GM23248 (cell line): ENCODE results near the gene SEMA3C. TPM values are rescaled to one million over a fixed set of nuclear protein-coding genes. Genes with fewer than 3 reads are reported as not detected.
A peak's percentile ranks its signal among the peaks of the same experiment; 100 is the strongest.

Experiments used
- DNase-seq: peaks from one replicate; pipeline ENCODE4 v3.0.0-alpha.2; 2015
- H2AFZ ChIP-seq: fragments of 200-600 bp; sonication (generic); 2 replicates; pipeline ENCODE4 v1.6.1; 2016; ENCODE audit warnings: antibody characterized with exemption
- H3F3A ChIP-seq: fragments of 200-600 bp; sonication (generic); 2 replicates; pipeline ENCODE4 v1.6.1; 2016; ENCODE audit warnings: mild to moderate bottlenecking, antibody characterized with exemption, mixed run types; ENCODE audit not compliant: insufficient read depth
- H3K27ac ChIP-seq: fragments of 200-600 bp; sonication (generic); 2 replicates; pipeline ENCODE4 v1.5.1; 2016; ENCODE audit warnings: mild to moderate bottlenecking
- H3K27me3 ChIP-seq: fragments of 200-600 bp; sonication (generic); replicated peaks from 2 replicates; pipeline ENCODE4 v1.6.1; 2016; ENCODE audit warnings: mild to moderate bottlenecking; ENCODE audit not compliant: insufficient read depth
- H3K36me3 ChIP-seq: fragments of 200-600 bp; sonication (generic); 2 replicates; pipeline ENCODE4 v1.6.1; 2016; ENCODE audit warnings: low read depth, mild to moderate bottlenecking
- H3K4me1 ChIP-seq: fragments of 200-600 bp; sonication (generic); 2 replicates; pipeline ENCODE4 v1.6.1; 2016; ENCODE audit warnings: mild to moderate bottlenecking; ENCODE audit not compliant: insufficient read depth
- H3K4me2 ChIP-seq: fragments of 200-600 bp; sonication (generic); one replicate; pipeline ENCODE4 v1.6.1; 2016; ENCODE audit warnings: mild to moderate bottlenecking; ENCODE audit not compliant: unreplicated experiment
- H3K4me3 ChIP-seq: fragments of 200-600 bp; sonication (generic); 2 replicates; pipeline ENCODE4 v1.5.1; 2016; ENCODE audit warnings: mild to moderate bottlenecking
- H3K79me2 ChIP-seq: fragments of 200-600 bp; sonication (generic); 2 replicates; pipeline ENCODE4 v1.6.1; 2016; ENCODE audit warnings: mild to moderate bottlenecking; ENCODE audit not compliant: insufficient read depth
- H3K9ac ChIP-seq: fragments of 200-600 bp; sonication (generic); 2 replicates; pipeline ENCODE4 v1.6.1; 2016; ENCODE audit warnings: mild to moderate bottlenecking
- H3K9me2 ChIP-seq: fragments of 200-600 bp; sonication (generic); 2 replicates; pipeline ENCODE4 v1.6.1; 2016; ENCODE audit warnings: mixed run types, mild to moderate bottlenecking, moderate library complexity; ENCODE audit not compliant: insufficient read depth
- H3K9me3 ChIP-seq: fragments of 200-600 bp; sonication (generic); one replicate; pipeline ENCODE4 v1.6.1; 2017; ENCODE audit warnings: low read depth
- H4K20me1 ChIP-seq: fragments of 200-600 bp; sonication (generic); 2 replicates; pipeline ENCODE4 v1.6.0; 2016; ENCODE audit not compliant: insufficient read depth
- EZH2 ChIP-seq: fragments of 200-600 bp; sonication (generic); IDR thresholded peaks from 2 replicates; pipeline ENCODE4 v1.6.1; 2018; ENCODE audit warnings: antibody characterized with exemption, mild to moderate bottlenecking; ENCODE audit not compliant: insufficient read depth, poor library complexity, severe bottlenecking
- EZH2phosphoT487 ChIP-seq: fragments of 200-600 bp; sonication (generic); IDR thresholded peaks from 2 replicates; pipeline ENCODE4 v1.6.1; 2018; ENCODE audit warnings: antibody characterized with exemption, moderate library complexity, mild to moderate bottlenecking, low read depth; ENCODE audit not compliant: insufficient read depth
- WGBS, 2 experiments: methylation state at CpG; one replicate each; pipeline ENCODE4 v1.1.6; 2015 to 2017; ENCODE audit warnings: low lambda C conversion rate in 2 of 2, low coverage in 1 of 2; ENCODE audit errors: missing lambda C conversion rate in 2 of 2; 5-methylcytosine and 5-hydroxymethylcytosine counted together
- in situ Hi-C: fragments of 300-500 bp; cut with MboI; formaldehyde crosslinking; loops from 2 replicates; pipeline ENCODE4 v1.15.0; 2020
- polyA plus RNA-seq: library from polyadenylated mRNA; unstranded; fragments of >200 nt; fragmentation: Nextera tagmentation; extraction: Ambion mirVana; gene quantifications from 2 replicates; pipeline ENCODE4 v1.2.1, GENCODE V29; 2016
- total RNA-seq: library from RNA; depleted of rRNA; stranded (reverse); fragments of >200 nt; shearing (Covaris generic); gene quantifications from 2 replicates; pipeline ENCODE4 v1.2.3, GENCODE V29; 2014

Gene SEMA3C
- total and polyA plus RNA-seq, 2 experiments from 2014 or later, result 316 to 612 TPM

GRCh38 chr7:80818181-80818580, 100.7 kb downstream of the SEMA3C start:
- Histone ChIP-seq H3K9me3 (no peaks in the 10 kb centered on the region), H3K27me3 (no peaks in the 10 kb centered on the region), H3K4me1 (0 out of 2 replicates have a peak, but pooled peaks cover 4% of the 10 kb centered on the region), H3K9me2 (no peaks in the 10 kb centered on the region; the same call in 1 of the 2 replicates), H3K4me3 (no peak overlapping the region), H3K4me2 (no peak overlapping the region), H3F3A (peaks cover 46% of the 10 kb centered on the region), H4K20me1 (no peaks in the 10 kb centered on the region), H2AFZ (no peak overlapping the region), H3K36me3 (peaks cover 73% of the 10 kb centered on the region), H3K79me2 (peaks cover 58% of the 10 kb centered on the region), H3K9ac (no peak overlapping the region), H3K27ac (no peak overlapping the region)
- in situ Hi-C loops, result no loop called here
- no peak for TF ChIP-seq EZH2phosphoT487
- DNase-seq, result no peak
- 97 to 98% methylated on average over 5 of the region's 5 CpGs for WGBS, 2 experiments

GRCh38 chr7:80816806-80817205, 102.0 kb downstream of the SEMA3C start:
- Histone ChIP-seq H3K4me1 (0 out of 2 replicates have a peak, but pooled peaks cover under 1% of the 10 kb centered on the region), H3K9me2 (no peaks in the 10 kb centered on the region; the same call in 1 of the 2 replicates), H3K79me2 (peaks cover 51% of the 10 kb centered on the region), H3K27me3 (no peaks in the 10 kb centered on the region), H3K9ac (no peak overlapping the region), H3F3A (peaks cover 47% of the 10 kb centered on the region), H3K4me2 (no peak overlapping the region), H4K20me1 (no peaks in the 10 kb centered on the region), H3K36me3 (peaks cover 67% of the 10 kb centered on the region), H3K4me3 (no peak overlapping the region), H2AFZ (no peak overlapping the region), H3K9me3 (no peaks in the 10 kb centered on the region), H3K27ac (no peak overlapping the region)
- TF ChIP-seq EZH2phosphoT487, result no peak
- no peak for DNase-seq
- WGBS, 2 experiments, result 40 to 50% methylated on average over 2 of the region's 2 CpGs
- in situ Hi-C loops, result no loop called here

DNA sequence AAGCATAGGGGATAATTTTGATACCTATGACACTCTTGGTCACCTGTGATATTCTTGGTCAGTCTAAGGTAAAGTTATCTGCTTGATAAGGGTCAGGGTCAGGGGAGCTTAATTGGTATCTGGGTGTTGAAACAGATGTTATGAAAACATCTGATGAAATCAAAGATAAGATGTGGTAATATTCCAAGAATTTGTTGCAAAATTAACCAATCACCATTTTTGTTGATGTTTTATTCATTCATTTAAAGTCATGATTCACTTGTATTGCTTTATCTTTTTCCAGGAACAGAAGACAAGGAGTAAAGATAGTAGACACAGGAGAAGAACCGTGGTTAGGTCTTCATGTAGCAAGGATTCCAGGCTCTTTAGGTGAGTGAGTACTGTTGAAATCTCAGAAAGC, 103.1 kb downstream of the SEMA3C start:
- WGBS, 2 experiments, result 58 to 68% methylated on average over 1 of the region's 1 CpG
- DNase-seq, result no peak
- no peaks in the 10 kb centered on the region for H3K27me3 ChIP-seq
- in situ Hi-C loops, result no loop called here
- no peak overlapping the region for H3K4me2 ChIP-seq
- H3K27ac ChIP-seq, result peak overlapping the region; percentile 4; the same call in 1 of the 2 replicates
- TF ChIP-seq EZH2phosphoT487 (no peak), EZH2 (no peak)
- H3K4me1 ChIP-seq, result no peaks in the 10 kb centered on the region
- no peaks in the 10 kb centered on the region for H4K20me1 ChIP-seq
- H3K79me2 ChIP-seq, result peaks cover 43% of the 10 kb centered on the region
- H3K4me3 ChIP-seq, result no peak overlapping the region
- no peak overlapping the region for H3K9ac ChIP-seq
- no peaks in the 10 kb centered on the region for H3K9me3 ChIP-seq
- H2AFZ ChIP-seq, result no peak overlapping the region
- H3K9me2 ChIP-seq, result no peaks in the 10 kb centered on the region; the same call in 1 of the 2 replicates
- H3F3A ChIP-seq, result peaks cover 58% of the 10 kb centered on the region
- peaks cover 69% of the 10 kb centered on the region for H3K36me3 ChIP-seq

- no peak for TF ChIP-seq EZH2
- TF ChIP-seq EZH2phosphoT487, result no peak
- no peaks in the 10 kb centered on the region for H4K20me1 ChIP-seq
- peaks cover 69% of the 10 kb centered on the region for H3K36me3 ChIP-seq
- no peak for DNase-seq
- no peak overlapping the region for H2AFZ ChIP-seq
- H3K9me2 ChIP-seq, result no peaks in the 10 kb centered on the region
- peak overlapping the region; percentile 2 for H3K4me2 ChIP-seq
- no peak overlapping the region for H3K4me3 ChIP-seq
- no peak overlapping the region for H3K9ac ChIP-seq
- in situ Hi-C loops, result no loop called here
- H3K9me3 ChIP-seq, result no peaks in the 10 kb centered on the region
- WGBS, 2 experiments, result 95 to 100% methylated on average over 1 of the region's 1 CpG
- H3K27ac ChIP-seq, result peak overlapping the region; percentile 67
- peaks cover 30% of the 10 kb centered on the region for H3K4me1 ChIP-seq
- H3F3A ChIP-seq, result peaks cover 74% of the 10 kb centered on the region
- peaks cover 22% of the 10 kb centered on the region for H3K79me2 ChIP-seq
- H3K27me3 ChIP-seq, result no peaks in the 10 kb centered on the region
Measured at GRCh38 chr7:80809545-80809944, 109.3 kb downstream of the SEMA3C start.
